Measurements from ENCODE around the gene XPO4. TPM values are rescaled to one million over a fixed set of nuclear protein-coding genes. Genes with fewer than 3 reads are reported as not detected.

The XPO4 gene
- total and polyA plus RNA-seq, 10 of the 15 experiments (the other 5 are each of a cell fraction or from before 2014, with no cell fraction given): 3.6 to 24.9 (median 18.4) TPM

DNA sequence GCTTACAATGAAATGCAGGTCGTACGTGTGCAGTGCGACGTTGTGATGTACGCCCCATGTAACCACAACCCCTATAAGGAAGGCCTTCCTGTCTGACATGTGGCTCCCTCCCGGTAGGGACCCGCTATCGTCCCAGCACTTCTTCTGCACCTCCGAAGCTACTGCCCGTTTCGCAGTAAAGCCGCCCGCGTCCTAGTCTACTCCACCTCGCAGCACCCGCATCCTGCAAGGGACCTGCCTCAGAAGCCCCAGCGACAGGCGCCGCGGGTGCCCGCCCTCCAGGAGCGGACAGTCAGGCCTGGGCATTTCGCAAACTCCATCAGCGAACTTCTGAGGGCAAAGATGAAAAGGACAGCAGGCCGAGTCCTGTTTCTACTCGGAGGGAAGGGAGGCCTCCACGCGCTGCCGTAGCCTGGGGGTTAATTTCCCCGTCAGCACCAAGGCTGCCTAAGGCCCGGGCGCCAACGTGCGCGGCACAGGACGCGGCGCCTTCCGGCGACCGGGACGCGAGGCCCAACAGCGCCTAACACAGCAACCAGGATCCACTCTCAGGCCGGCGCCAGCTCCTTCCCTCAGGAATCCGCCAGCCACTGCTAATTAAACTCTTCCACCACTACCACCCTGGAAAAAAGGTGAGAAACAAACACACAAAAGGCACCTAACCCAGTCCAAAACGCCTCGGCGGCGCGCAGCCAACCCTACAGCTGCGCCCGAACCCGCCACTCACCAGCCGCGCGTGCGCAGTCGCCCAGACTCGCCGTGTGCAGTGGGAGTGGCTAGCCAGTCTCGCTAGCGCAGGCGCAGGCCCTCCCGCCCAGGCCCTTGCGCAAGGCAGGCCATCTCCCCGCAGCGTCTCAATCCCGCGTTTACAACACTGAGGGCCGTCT lies 129.1 kb downstream of the XPO4 start, which contains the start of gene EEF1AKMT1 (continued):
- TF ChIP-seq, protein P1, sequence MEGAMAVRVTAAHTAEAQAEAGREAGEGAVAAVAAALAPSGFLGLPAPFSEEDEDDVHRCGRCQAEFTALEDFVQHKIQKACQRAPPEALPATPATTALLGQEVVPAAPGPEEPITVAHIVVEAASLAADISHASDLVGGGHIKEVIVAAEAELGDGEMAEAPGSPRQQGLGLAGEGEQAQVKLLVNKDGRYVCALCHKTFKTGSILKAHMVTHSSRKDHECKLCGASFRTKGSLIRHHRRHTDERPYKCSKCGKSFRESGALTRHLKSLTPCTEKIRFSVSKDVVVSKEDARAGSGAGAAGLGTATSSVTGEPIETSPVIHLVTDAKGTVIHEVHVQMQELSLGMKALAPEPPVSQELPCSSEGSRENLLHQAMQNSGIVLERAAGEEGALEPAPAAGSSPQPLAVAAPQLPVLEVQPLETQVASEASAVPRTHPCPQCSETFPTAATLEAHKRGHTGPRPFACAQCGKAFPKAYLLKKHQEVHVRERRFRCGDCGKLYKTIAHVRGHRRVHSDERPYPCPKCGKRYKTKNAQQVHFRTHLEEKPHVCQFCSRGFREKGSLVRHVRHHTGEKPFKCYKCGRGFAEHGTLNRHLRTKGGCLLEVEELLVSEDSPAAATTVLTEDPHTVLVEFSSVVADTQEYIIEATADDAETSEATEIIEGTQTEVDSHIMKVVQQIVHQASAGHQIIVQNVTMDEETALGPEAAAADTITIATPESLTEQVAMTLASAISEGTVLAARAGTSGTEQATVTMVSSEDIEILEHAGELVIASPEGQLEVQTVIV (IDR thresholded peaks at IDR 0.05; ENCODE audit: borderline replicate concordance, partially characterized antibody): no peak
- no peak for TF ChIP-seq SUZ12 (IDR thresholded peaks at IDR 0.05; ENCODE audit: unreplicated experiment)
- no peak for TF ChIP-seq RAD21 (IDR thresholded peaks at IDR 0.05; ENCODE audit: insufficient read depth, low read depth, low read length)
- TF ChIP-seq BCL11A (IDR thresholded peaks at IDR 0.05; ENCODE audit: low read depth, low read length): no peak
- TF ChIP-seq JUNB (IDR thresholded peaks at IDR 0.05): no peak
- no peak for TF ChIP-seq WRNIP1 (IDR thresholded peaks at IDR 0.05; ENCODE audit: borderline replicate concordance, low read depth, low read length)
- TF ChIP-seq, protein P2, sequence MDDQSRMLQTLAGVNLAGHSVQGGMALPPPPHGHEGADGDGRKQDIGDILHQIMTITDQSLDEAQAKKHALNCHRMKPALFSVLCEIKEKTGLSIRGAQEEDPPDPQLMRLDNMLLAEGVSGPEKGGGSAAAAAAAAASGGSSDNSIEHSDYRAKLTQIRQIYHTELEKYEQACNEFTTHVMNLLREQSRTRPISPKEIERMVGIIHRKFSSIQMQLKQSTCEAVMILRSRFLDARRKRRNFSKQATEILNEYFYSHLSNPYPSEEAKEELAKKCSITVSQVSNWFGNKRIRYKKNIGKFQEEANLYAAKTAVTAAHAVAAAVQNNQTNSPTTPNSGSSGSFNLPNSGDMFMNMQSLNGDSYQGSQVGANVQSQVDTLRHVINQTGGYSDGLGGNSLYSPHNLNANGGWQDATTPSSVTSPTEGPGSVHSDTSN (IDR thresholded peaks at IDR 0.05; ENCODE audit: insufficient replicate concordance, low read depth, low read length): peak; percentile 90
- no peak for TF ChIP-seq HDAC2 (IDR thresholded peaks at IDR 0.05)
- no peak for TF ChIP-seq EP300 (IDR thresholded peaks at IDR 0.05; ENCODE audit: borderline replicate concordance in 1 of 2, control insufficient read depth in 1 of 2, low read depth in 2 of 2, low read length in 2 of 2)
- TF ChIP-seq FOXK2 (IDR thresholded peaks at IDR 0.05): no peak
- TF ChIP-seq NFYB (IDR thresholded peaks at IDR 0.05; ENCODE audit: insufficient read depth, low read depth, low read length): no peak
- TF ChIP-seq, protein P3, sequence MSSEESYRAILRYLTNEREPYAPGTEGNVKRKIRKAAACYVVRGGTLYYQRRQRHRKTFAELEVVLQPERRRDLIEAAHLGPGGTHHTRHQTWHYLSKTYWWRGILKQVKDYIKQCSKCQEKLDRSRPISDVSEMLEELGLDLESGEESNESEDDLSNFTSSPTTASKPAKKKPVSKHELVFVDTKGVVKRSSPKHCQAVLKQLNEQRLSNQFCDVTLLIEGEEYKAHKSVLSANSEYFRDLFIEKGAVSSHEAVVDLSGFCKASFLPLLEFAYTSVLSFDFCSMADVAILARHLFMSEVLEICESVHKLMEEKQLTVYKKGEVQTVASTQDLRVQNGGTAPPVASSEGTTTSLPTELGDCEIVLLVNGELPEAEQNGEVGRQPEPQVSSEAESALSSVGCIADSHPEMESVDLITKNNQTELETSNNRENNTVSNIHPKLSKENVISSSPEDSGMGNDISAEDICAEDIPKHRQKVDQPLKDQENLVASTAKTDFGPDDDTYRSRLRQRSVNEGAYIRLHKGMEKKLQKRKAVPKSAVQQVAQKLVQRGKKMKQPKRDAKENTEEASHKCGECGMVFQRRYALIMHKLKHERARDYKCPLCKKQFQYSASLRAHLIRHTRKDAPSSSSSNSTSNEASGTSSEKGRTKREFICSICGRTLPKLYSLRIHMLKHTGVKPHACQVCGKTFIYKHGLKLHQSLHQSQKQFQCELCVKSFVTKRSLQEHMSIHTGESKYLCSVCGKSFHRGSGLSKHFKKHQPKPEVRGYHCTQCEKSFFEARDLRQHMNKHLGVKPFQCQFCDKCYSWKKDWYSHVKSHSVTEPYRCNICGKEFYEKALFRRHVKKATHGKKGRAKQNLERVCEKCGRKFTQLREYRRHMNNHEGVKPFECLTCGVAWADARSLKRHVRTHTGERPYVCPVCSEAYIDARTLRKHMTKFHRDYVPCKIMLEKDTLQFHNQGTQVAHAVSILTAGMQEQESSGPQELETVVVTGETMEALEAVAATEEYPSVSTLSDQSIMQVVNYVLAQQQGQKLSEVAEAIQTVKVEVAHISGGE (CRISPR knock-in tag; IDR thresholded peaks at IDR 0.05): no peak
- TF ChIP-seq YBX1 (IDR thresholded peaks at IDR 0.05): no peak
- TF ChIP-seq MTA2 (IDR thresholded peaks at IDR 0.05; ENCODE audit: low read depth): no peak; the same call in 1 of the 2 replicates
- TF ChIP-seq, protein P4, sequence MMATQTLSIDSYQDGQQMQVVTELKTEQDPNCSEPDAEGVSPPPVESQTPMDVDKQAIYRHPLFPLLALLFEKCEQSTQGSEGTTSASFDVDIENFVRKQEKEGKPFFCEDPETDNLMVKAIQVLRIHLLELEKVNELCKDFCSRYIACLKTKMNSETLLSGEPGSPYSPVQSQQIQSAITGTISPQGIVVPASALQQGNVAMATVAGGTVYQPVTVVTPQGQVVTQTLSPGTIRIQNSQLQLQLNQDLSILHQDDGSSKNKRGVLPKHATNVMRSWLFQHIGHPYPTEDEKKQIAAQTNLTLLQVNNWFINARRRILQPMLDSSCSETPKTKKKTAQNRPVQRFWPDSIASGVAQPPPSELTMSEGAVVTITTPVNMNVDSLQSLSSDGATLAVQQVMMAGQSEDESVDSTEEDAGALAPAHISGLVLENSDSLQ (IDR thresholded peaks at IDR 0.05): peak; percentile 95
- no peak for TF ChIP-seq SMARCA5 (IDR thresholded peaks at IDR 0.05)
- peak; percentile 64 for TF ChIP-seq HDAC6 (IDR thresholded peaks at IDR 0.05; ENCODE audit: unreplicated experiment)
- no peak for TF ChIP-seq MEF2A (IDR thresholded peaks at IDR 0.05; ENCODE audit: insufficient read depth, low read depth, low read length)
- TF ChIP-seq FOS (IDR thresholded peaks at IDR 0.05; ENCODE audit: borderline replicate concordance, extremely low read depth, insufficient read length): no peak

All from GM12878 (cell line).